A673 (cell line): ENCODE results near the gene LTC4S.

Source experiments
- EZH2 ChIP-seq: fragments of 200-600 bp; sonication (generic); IDR thresholded peaks from 2 replicates; pipeline ENCODE4 v1.6.1; 2017; ENCODE audit warnings: borderline replicate concordance, low read depth, mild to moderate bottlenecking, mixed read lengths, antibody characterized with exemption, low read length; ENCODE audit not compliant: poor library complexity, severe bottlenecking
- TF ChIP-seq, protein P1 (sequence below): fragments of 300-800, 200-600 bp; sonication (generic); conservative IDR thresholded peaks from 2 replicates; pipeline ENCODE4 v1.5.1; 2017; ENCODE audit warnings: low read depth, mild to moderate bottlenecking, antibody characterized with exemption, low read length, moderate library complexity, mixed read lengths

DNA sequence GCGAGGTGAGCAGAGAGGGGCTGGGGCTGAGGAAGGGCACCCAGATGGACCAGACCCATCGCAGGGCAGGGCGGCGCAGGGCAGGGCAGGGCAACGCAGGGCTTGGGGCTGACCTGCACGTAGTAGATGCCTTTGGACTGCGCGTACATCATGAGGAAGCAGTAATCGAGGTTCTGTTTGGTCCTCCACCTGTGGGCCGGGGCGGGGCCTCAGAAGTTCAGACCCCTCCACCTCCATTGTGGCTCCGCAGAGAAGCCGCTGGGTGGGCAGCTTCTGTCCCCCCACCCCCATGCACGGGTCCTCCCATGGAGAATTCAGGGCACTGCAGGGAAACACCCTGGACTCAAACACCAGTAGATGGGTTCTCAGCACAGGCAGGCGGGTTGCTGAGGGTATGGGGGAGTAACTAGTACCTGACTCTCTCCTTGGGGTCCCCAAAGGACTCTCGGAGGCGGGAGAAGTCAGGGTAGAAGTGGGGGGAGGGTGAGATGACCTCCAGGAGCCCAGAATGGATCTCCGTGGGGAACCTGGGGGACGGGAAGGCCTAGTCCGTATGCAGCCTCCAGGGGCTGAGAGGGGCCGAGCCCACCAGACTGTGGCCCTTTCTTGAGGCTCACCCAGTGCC, 6.4 kb downstream of the LTC4S start:
- TF ChIP-seq, protein P1, sequence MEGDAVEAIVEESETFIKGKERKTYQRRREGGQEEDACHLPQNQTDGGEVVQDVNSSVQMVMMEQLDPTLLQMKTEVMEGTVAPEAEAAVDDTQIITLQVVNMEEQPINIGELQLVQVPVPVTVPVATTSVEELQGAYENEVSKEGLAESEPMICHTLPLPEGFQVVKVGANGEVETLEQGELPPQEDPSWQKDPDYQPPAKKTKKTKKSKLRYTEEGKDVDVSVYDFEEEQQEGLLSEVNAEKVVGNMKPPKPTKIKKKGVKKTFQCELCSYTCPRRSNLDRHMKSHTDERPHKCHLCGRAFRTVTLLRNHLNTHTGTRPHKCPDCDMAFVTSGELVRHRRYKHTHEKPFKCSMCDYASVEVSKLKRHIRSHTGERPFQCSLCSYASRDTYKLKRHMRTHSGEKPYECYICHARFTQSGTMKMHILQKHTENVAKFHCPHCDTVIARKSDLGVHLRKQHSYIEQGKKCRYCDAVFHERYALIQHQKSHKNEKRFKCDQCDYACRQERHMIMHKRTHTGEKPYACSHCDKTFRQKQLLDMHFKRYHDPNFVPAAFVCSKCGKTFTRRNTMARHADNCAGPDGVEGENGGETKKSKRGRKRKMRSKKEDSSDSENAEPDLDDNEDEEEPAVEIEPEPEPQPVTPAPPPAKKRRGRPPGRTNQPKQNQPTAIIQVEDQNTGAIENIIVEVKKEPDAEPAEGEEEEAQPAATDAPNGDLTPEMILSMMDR, result no peak
- no peak for TF ChIP-seq EZH2
